Loucy (cell line): Measurements from ENCODE around the gene CD180.

ENCODE experiments used
- H2AFZ ChIP-seq: fragments of 200-600 bp; sonication (generic); 2 replicates; pipeline ENCODE4 v1.6.0; 2016; ENCODE audit warnings: antibody characterized with exemption, mild to moderate bottlenecking, low read length, moderate library complexity
- H3F3A ChIP-seq: fragments of 200-600 bp; 2 replicates; pipeline ENCODE4 v1.6.0; 2016; ENCODE audit warnings: antibody characterized with exemption, low read depth, mild to moderate bottlenecking
- H3K27me3 ChIP-seq: fragments of 200-600 bp; sonication (generic); 2 replicates; pipeline ENCODE4 v1.6.1; 2014; ENCODE audit warnings: low read length, mild to moderate bottlenecking; ENCODE audit not compliant: insufficient read depth, poor library complexity, severe bottlenecking
- H3K36me3 ChIP-seq: fragments of 200-600 bp; sonication (generic); 2 replicates; pipeline ENCODE4 v1.6.1; 2016; ENCODE audit warnings: low read length; ENCODE audit not compliant: insufficient read depth
- H3K4me1 ChIP-seq: fragments of 200-600 bp; sonication (generic); 2 replicates; pipeline ENCODE4 v1.5.1; 2014; ENCODE audit warnings: low read length, mild to moderate bottlenecking; ENCODE audit not compliant: insufficient read depth, poor library complexity, severe bottlenecking
- H3K4me2 ChIP-seq: fragments of 200-600 bp; sonication (generic); 2 replicates; pipeline ENCODE4 v1.6.0; 2014; ENCODE audit warnings: antibody characterized with exemption, low read length, low read depth, mild to moderate bottlenecking; ENCODE audit not compliant: poor library complexity, severe bottlenecking
- H3K4me3 ChIP-seq: fragments of 200-600 bp; sonication (generic); 2 replicates; pipeline ENCODE4 v1.5.1; 2014; ENCODE audit warnings: low read length, mild to moderate bottlenecking, mixed read lengths; ENCODE audit not compliant: poor library complexity, severe bottlenecking
- H3K79me2 ChIP-seq: fragments of 200-600 bp; sonication (generic); 2 replicates; pipeline ENCODE4 v1.6.1; 2014; ENCODE audit warnings: low read length; ENCODE audit not compliant: insufficient read depth
- H3K9ac ChIP-seq: fragments of 200-600 bp; sonication (generic); 2 replicates; pipeline ENCODE4 v1.6.0; 2014; ENCODE audit warnings: mild to moderate bottlenecking, low read depth, low read length, moderate library complexity; ENCODE audit not compliant: poor library complexity, severe bottlenecking
- H3K9me2 ChIP-seq: fragments of 200-600 bp; sonication (generic); replicated peaks from 2 replicates; pipeline ENCODE4 v1.6.1; 2016; ENCODE audit warnings: low read depth, low read length, mixed read lengths
- H3K9me3 ChIP-seq: fragments of 200-600 bp; sonication (generic); 2 replicates; pipeline ENCODE4 v1.6.1; 2014; ENCODE audit warnings: mild to moderate bottlenecking, antibody characterized with exemption, low read length, low read depth; ENCODE audit not compliant: insufficient read depth
- H4K20me1 ChIP-seq: fragments of 200-600 bp; sonication (generic); 2 replicates; pipeline ENCODE4 v1.6.0; 2014; ENCODE audit warnings: antibody characterized with exemption, low read length, mild to moderate bottlenecking; ENCODE audit not compliant: insufficient read depth, poor library complexity, severe bottlenecking
- EZH2phosphoT487 ChIP-seq: fragments of 200-600 bp; IDR thresholded peaks from 2 replicates; pipeline ENCODE4 v1.6.1; 2018; ENCODE audit warnings: antibody characterized with exemption, mild to moderate bottlenecking, moderate library complexity, borderline replicate concordance
- TF ChIP-seq, protein P1 (sequence below): fragments of 200-600 bp; sonication (generic); conservative IDR thresholded peaks from 2 replicates; pipeline ENCODE4 v1.5.1; 2014; ENCODE audit warnings: mild to moderate bottlenecking, antibody characterized with exemption, low read length

The CD180 gene

GRCh38 chr5:67147760-67148159, 48.8 kb downstream of the CD180 start:
- no peak overlapping the region for H2AFZ ChIP-seq
- H3K27me3 ChIP-seq, result no peaks in the 10 kb centered on the region
- no peak overlapping the region for H3K9ac ChIP-seq
- no peak for TF ChIP-seq EZH2phosphoT487
- TF ChIP-seq, protein P1, sequence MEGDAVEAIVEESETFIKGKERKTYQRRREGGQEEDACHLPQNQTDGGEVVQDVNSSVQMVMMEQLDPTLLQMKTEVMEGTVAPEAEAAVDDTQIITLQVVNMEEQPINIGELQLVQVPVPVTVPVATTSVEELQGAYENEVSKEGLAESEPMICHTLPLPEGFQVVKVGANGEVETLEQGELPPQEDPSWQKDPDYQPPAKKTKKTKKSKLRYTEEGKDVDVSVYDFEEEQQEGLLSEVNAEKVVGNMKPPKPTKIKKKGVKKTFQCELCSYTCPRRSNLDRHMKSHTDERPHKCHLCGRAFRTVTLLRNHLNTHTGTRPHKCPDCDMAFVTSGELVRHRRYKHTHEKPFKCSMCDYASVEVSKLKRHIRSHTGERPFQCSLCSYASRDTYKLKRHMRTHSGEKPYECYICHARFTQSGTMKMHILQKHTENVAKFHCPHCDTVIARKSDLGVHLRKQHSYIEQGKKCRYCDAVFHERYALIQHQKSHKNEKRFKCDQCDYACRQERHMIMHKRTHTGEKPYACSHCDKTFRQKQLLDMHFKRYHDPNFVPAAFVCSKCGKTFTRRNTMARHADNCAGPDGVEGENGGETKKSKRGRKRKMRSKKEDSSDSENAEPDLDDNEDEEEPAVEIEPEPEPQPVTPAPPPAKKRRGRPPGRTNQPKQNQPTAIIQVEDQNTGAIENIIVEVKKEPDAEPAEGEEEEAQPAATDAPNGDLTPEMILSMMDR, result no peak
- H3K79me2 ChIP-seq, result no peaks in the 10 kb centered on the region
- H4K20me1 ChIP-seq, result no peaks in the 10 kb centered on the region
- no peaks in the 10 kb centered on the region for H3K9me3 ChIP-seq
- H3K4me3 ChIP-seq, result no peak overlapping the region
- H3K4me2 ChIP-seq, result no peak overlapping the region
- no peaks in the 10 kb centered on the region for H3K4me1 ChIP-seq
- no peaks in the 10 kb centered on the region for H3K9me2 ChIP-seq
- H3K36me3 ChIP-seq, result peaks cover 74% of the 10 kb centered on the region; the same call in 1 of the 2 replicates
- no peaks in the 10 kb centered on the region for H3F3A ChIP-seq

GRCh38 chr5:67146981-67147380, 49.6 kb downstream of the CD180 start:
- Histone ChIP-seq H4K20me1 (no peaks in the 10 kb centered on the region), H3F3A (no peaks in the 10 kb centered on the region), H3K9me3 (no peaks in the 10 kb centered on the region), H3K9ac (no peak overlapping the region), H3K79me2 (no peaks in the 10 kb centered on the region), H3K4me1 (no peaks in the 10 kb centered on the region), H3K4me2 (no peak overlapping the region), H3K9me2 (no peaks in the 10 kb centered on the region), H3K36me3 (peaks cover 78% of the 10 kb centered on the region; the same call in 1 of the 2 replicates), H3K27me3 (no peaks in the 10 kb centered on the region), H3K4me3 (no peak overlapping the region), H2AFZ (no peak overlapping the region)
- TF ChIP-seq, protein P1, result no peak
- TF ChIP-seq EZH2phosphoT487, result no peak

GRCh38 chr5:67146574-67146973, 50.0 kb downstream of the CD180 start:
- Histone ChIP-seq H3F3A (no peaks in the 10 kb centered on the region), H3K9me3 (no peaks in the 10 kb centered on the region), H3K79me2 (no peaks in the 10 kb centered on the region), H3K4me1 (no peaks in the 10 kb centered on the region), H4K20me1 (no peaks in the 10 kb centered on the region), H3K9ac (no peak overlapping the region), H2AFZ (no peak overlapping the region), H3K27me3 (no peaks in the 10 kb centered on the region), H3K4me2 (no peak overlapping the region), H3K9me2 (no peaks in the 10 kb centered on the region), H3K4me3 (no peak overlapping the region), H3K36me3 (peaks cover 79% of the 10 kb centered on the region; the same call in 1 of the 2 replicates)
- TF ChIP-seq EZH2phosphoT487, result no peak
- TF ChIP-seq, protein P1, result no peak
